WERI-Rb-1 (cell line): ENCODE measurements around the gene SOBP.

Experiments
- DNase-seq: peaks from one replicate; pipeline ENCODE4 v3.0.0-alpha.2; 2020
- H3K27ac ChIP-seq: fragments of 250-450 bp; sonication (Bioruptor Pico); 2 replicates; pipeline ENCODE4 v1.5.1; 2020; ENCODE audit warnings: mild to moderate bottlenecking, moderate library complexity
- H3K27me3 ChIP-seq: fragments of 250-450 bp; sonication (Bioruptor Pico); 2 replicates; pipeline ENCODE4 v1.5.1; 2021; ENCODE audit warnings: mild to moderate bottlenecking, low read depth, moderate library complexity; ENCODE audit not compliant: insufficient read depth, severe bottlenecking
- H3K36me3 ChIP-seq: fragments of 250-450 bp; sonication (Bioruptor Pico); 2 replicates; pipeline ENCODE4 v1.5.1; 2020; ENCODE audit warnings: mild to moderate bottlenecking, moderate library complexity
- H3K4me3 ChIP-seq: 2 replicates; pipeline ENCODE4 v1.5.1; 2011; ENCODE audit warnings: low read depth, mild to moderate bottlenecking, control low read depth, low read length
- H3K9me3 ChIP-seq: fragments of 250-450 bp; sonication (Bioruptor Pico); 2 replicates; pipeline ENCODE4 v1.5.1; 2021; ENCODE audit warnings: mild to moderate bottlenecking, moderate library complexity; ENCODE audit not compliant: severe bottlenecking
- TF ChIP-seq, protein P1 (sequence below): IDR thresholded peaks from 2 replicates; pipeline ENCODE4 v1.5.1; 2011; ENCODE audit warnings: low read depth, mild to moderate bottlenecking, control low read depth, inconsistent platforms, low read length

Gene SOBP

DNA sequence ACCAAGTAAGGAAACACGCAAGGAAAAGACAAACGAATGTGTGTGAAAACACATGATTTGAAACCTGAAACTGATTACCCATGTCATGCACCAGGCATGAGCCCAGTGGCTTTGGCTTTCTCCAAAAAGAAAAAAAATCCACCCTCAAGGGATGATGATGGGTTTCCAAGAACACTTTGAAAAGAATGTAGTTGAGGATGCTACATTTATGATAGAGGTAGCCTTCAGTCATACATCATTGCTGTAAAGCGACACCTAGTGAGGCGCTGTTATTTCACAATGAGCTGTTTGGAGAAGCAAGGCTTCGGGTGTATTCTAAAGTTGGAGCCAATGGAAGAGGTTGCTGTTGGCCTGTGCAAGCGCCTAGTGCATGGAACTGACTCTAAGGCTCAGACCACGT, 209.3 kb downstream of the SOBP start:
- Histone ChIP-seq H3K4me3 (no peak overlapping the region), H3K36me3 (no peaks in the 10 kb centered on the region), H3K27me3 (no peaks in the 10 kb centered on the region), H3K27ac (no peak overlapping the region), H3K9me3 (peaks cover 2% of the 10 kb centered on the region)
- TF ChIP-seq, protein P1, sequence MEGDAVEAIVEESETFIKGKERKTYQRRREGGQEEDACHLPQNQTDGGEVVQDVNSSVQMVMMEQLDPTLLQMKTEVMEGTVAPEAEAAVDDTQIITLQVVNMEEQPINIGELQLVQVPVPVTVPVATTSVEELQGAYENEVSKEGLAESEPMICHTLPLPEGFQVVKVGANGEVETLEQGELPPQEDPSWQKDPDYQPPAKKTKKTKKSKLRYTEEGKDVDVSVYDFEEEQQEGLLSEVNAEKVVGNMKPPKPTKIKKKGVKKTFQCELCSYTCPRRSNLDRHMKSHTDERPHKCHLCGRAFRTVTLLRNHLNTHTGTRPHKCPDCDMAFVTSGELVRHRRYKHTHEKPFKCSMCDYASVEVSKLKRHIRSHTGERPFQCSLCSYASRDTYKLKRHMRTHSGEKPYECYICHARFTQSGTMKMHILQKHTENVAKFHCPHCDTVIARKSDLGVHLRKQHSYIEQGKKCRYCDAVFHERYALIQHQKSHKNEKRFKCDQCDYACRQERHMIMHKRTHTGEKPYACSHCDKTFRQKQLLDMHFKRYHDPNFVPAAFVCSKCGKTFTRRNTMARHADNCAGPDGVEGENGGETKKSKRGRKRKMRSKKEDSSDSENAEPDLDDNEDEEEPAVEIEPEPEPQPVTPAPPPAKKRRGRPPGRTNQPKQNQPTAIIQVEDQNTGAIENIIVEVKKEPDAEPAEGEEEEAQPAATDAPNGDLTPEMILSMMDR: no peak
- DNase-seq: no peak

DNA sequence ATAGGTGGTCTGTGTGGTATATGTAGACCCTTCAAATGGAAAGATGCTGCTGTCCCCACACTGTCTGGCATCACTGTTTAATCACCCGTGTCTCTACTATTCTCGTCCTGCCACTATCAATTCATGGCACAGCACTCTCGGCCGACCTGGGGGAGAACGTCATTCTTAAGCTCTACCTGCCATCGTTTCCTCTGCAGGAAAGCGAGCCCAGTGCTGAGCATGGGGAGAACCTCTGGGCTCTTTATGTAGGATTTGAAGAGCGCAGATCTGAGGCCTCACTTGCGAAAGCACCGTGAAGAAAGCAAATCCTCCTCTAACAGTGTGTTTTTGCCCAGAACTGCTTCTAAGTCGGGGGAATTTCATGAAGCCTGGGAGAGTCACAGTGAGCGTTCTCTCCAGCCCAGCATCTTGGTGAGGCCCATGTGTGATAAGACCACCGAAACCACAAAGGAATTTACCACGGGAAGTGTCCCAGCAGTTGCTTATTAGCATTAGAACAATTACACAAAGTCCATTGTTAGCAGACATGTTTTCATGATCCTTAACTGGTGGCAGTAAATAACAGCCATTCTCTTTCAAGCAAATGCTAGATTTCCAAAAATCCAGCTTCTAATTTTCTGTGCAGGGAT, 209.9 kb downstream of the SOBP start:
- Histone ChIP-seq H3K36me3 (no peaks in the 10 kb centered on the region), H3K9me3 (no peaks in the 10 kb centered on the region), H3K27me3 (no peaks in the 10 kb centered on the region), H3K27ac (no peak overlapping the region), H3K4me3 (no peak overlapping the region)
- TF ChIP-seq, protein P1: no peak
- no peak for DNase-seq

DNA sequence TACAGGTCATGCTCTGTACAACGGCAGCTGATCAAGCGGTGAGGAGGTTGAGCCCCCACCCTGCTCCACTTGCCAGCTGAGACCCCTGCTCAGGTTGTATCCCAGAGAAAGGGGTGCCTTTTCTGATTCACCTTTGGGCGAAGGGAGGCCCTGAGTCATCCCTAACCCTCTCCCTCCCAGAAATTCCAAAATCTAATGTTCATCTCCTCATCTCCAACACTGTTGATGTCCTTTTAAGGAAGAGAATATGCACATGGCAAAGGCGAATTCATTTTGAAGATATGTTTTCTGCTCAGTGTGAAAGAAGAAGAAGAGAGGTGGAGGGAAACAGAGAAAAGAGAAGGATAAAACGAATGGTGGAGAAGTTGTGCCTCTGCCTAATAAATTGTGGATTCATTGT, 213.7 kb downstream of the SOBP start:
- Histone ChIP-seq H3K4me3 (no peak overlapping the region), H3K27me3 (no peaks in the 10 kb centered on the region), H3K36me3 (no peaks in the 10 kb centered on the region), H3K9me3 (no peaks in the 10 kb centered on the region), H3K27ac (no peak overlapping the region)
- no peak for DNase-seq
- TF ChIP-seq, protein P1: no peak

DNA sequence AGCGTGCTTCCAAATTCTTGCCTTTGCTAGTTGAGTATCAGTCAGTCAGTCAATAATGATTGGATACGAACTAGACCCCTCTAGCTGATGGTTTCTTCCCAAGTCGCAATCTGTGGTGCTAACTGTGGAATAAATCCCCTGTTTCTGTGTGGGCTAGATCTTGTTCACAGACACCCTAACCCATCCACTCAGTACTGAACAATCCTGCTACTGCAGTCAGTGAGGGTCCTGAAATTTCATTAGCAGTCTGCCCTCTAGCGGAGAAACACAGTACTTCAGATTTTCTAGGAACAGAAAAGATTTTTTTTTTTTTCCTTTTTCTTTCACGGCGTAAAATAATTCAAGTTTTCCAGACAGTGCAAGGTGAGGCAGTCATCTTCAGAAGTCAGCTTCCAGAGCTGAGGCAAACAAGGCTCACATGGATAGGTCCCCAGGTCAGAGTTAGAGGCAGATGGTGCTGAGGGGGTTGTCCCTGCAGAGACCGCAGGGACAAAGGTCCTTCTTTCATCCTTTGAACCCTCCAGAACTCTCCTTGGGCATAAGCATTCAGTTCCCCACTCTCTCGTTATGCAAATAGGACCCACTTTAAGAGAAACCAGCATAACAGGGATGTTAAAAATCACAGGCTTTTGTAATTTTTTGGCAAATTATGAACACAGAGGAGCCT, 214.6 kb downstream of the SOBP start:
- no peak for DNase-seq
- no peak overlapping the region for H3K4me3 ChIP-seq
- no peaks in the 10 kb centered on the region for H3K9me3 ChIP-seq
- no peaks in the 10 kb centered on the region for H3K36me3 ChIP-seq
- no peak overlapping the region for H3K27ac ChIP-seq
- no peaks in the 10 kb centered on the region for H3K27me3 ChIP-seq
- TF ChIP-seq, protein P1: peak; percentile 47

DNA sequence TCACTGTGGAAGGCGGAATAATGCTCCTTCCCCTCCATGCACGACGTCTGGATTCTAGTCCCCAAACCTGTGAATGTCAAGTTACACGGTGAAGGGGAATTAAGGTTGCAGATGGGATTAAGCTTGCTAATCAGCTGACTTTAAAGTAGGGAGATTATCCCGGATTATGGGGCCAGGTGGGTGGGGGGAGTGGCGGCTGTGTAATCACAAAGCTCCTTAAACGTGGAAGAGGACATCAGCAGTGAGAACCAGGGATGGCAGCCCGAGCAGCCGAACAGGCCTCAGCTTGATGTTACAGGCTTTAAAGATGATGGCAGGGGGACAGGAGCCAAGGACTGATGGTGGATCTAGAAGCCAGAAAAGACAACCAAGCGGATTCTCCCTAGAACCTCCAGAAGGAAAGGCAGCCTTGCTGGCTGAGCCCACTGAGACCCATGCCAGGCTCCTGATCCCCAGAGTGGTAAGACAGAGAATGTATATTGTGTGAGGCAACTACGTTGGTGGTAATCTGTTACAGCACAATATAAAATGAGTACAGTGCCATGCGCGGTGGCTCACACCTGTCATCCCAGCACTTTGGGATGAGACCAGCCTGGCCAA, 216.7 kb downstream of the SOBP start:
- peak overlapping the region; percentile 63 for H3K27ac ChIP-seq
- peak; percentile 94 for DNase-seq
- H3K27me3 ChIP-seq: no peaks in the 10 kb centered on the region
- no peaks in the 10 kb centered on the region for H3K9me3 ChIP-seq
- TF ChIP-seq, protein P1: no peak
- H3K4me3 ChIP-seq: peak overlapping the region; percentile 7; the same call in 1 of the 2 replicates
- H3K36me3 ChIP-seq: no peaks in the 10 kb centered on the region
